Upper lobe of left lung (tissue), 6 donors: ENCODE data around the gene REPS1. TPM values are rescaled to one million over a fixed set of nuclear protein-coding genes. Genes with fewer than 3 reads are reported as not detected.
A peak's percentile ranks its signal among the peaks of the same experiment; 100 is the strongest.

Experiments used
- ATAC-seq, 2 donors: fragments of 200-7000 bp; cut with Tn5 transposase; one replicate each; pipeline ENCODE4 v1.9.1; 2022; ENCODE audit warnings: mild to moderate bottlenecking in 2 of 2, moderate library complexity in 2 of 2; ENCODE audit not compliant: low FRiP score in 2 of 2
- DNase-seq, 2 donors: peaks; one replicate each; pipeline ENCODE4 v3.0.0-alpha.2; 2019 to 2020
- H3K27ac ChIP-seq, 4 donors: fragments of 200-600 bp; sonication (generic); one replicate each; pipeline ENCODE4 v1.5.1; 2016 to 2019
- H3K27me3 ChIP-seq, 4 donors: fragments of 200-600 bp; sonication (generic); one replicate each; pipeline ENCODE4 v1.5.1; 2017 to 2019
- H3K36me3 ChIP-seq, 4 donors: fragments of 200-600 bp; sonication (generic); one replicate each; pipeline ENCODE4 v1.5.1; 2016 to 2019
- H3K4me1 ChIP-seq, 4 donors: fragments of 200-600 bp; sonication (generic); one replicate each; pipeline ENCODE4 v1.5.1; 2018 to 2019
- H3K4me3 ChIP-seq, 4 donors: fragments of 200-600 bp; sonication (generic); one replicate each; pipeline ENCODE4 v1.5.1; 2017 to 2019; ENCODE audit warnings: mild to moderate bottlenecking in 2 of 4, moderate library complexity in 1 of 4
- H3K9me3 ChIP-seq, 4 donors: fragments of 200-600 bp; sonication (generic); one replicate each; pipeline ENCODE4 v1.5.1; 2018 to 2019
- EP300 ChIP-seq, 4 donors: sonication (generic); formaldehyde crosslinking; IDR thresholded peaks; one replicate each; pipeline ENCODE4 v1.5.1; 2017; ENCODE audit warnings: antibody characterized with exemption in 4 of 4, control low read depth in 2 of 4
- POLR2A ChIP-seq, 4 donors: fragments of 450-650 bp; IDR thresholded peaks; one replicate each; pipeline ENCODE4 v1.5.1; 2016 to 2017; ENCODE audit warnings: antibody characterized with exemption in 4 of 4, mild to moderate bottlenecking in 2 of 4
- POLR2AphosphoS5 ChIP-seq, 2 donors: sonication (generic); formaldehyde crosslinking; IDR thresholded peaks; one replicate each; pipeline ENCODE4 v1.5.1; 2017; ENCODE audit warnings: antibody characterized with exemption in 2 of 2
- WGBS, 2 donors: methylation state at CpG; one replicate each; pipeline ENCODE4 v1.1.5; 2017 to 2018; 5-methylcytosine and 5-hydroxymethylcytosine counted together
- total RNA-seq, 6 donors: library from RNA; depleted of rRNA in 4 of 6; stranded (reverse); fragments of >200 nt in 4 of 6; gene quantifications; one replicate each; pipeline versions ENCODE4 v1.1.0 to v1.2.1, GENCODE V29; 2016 to 2021
- TF ChIP-seq, protein P1 (sequence below), 6 experiments: fragments of 450-650 bp in 4 of 6; fragments of 200-600 bp in 2 of 6; sonication (generic) in 2 of 6; IDR thresholded peaks; one replicate each; pipeline ENCODE4 v1.5.1; 2016 to 2019; ENCODE audit warnings: antibody characterized with exemption in 6 of 6
- donor health status: DM: no; HTN: no; CAD: no; lungs with moderate emphysema.
- donor health status: DM: no; HTN: yes; CAD: no; lungs with severe emphysema.

REPS1 gene
- 10 to 100 TPM; 30.8 to 90.1 (median 38.6) TPM for total RNA-seq

DNA sequence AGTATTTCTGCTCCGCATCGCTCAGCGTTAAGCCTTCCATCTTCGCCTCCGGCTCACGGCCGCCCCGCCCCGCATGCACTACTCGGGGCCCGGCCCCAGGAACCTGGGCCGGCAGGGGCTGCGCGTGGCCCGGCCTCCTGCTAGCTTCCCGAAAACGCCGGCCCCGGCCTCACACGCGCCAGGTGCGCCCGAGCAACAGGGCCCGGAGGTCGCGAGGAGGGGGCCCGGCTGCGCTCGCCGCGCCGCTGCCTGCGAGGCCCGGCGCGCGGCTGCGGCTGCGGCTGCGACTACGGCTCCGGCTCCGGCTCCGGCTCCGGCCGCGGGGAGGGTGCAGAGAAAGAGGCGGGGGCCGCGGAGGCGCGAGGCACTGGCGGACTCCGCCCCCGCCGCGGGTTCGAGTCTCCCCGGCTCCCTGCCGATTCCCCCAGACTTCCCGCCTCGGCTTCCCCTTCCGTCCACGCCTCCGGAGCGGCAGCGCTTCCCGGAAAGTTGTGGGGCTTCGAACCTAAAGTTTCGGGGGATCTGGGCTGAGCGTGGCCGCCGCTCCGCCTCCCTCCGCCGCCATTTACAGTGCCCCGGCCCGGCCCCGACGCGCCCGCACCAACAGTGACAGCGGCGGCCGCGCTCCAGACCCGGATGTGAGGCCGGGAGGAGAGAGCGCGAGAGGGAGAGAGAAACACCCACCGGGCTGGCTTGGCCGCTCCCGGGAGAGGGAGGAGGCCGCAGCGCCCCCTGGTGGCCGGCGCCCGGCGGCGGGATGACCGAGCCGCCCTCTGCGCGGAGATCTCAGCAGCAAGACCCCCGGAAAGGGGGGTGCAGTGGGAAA, at the start of gene REPS1:
Gene REPS1, minus strand, starts transcription at position 611 of the 826 bp plus-strand sequence. Its CDS starts 571 bp downstream, at position 40.
- Histone ChIP-seq H3K36me3 (no peaks in the 10 kb centered on the region), H3K4me3 (peak within 1 kb of the TSS; percentile 72 to 97 (median 96)), H3K27ac (peak within 1 kb of the TSS; percentile 89 to 98 (median 94)), H3K27me3 (no peaks in the 10 kb centered on the region), H3K9me3 (no peaks in the 10 kb centered on the region), H3K4me1 (peaks cover 25 to 39% (median 31%) of the 10 kb centered on the region in 4 donors)
- DNase-seq (peak; percentile 93 to 99), ATAC-seq (peak; percentile 97 to 99)
- 0 to 1% methylated on average over 43 to 89 of the region's 105 CpGs for WGBS, 2 donors
- TF ChIP-seq POLR2AphosphoS5 (IDR thresholded peaks at IDR 0.05), result peak; percentile 73 to 78
- TF ChIP-seq, protein P1, sequence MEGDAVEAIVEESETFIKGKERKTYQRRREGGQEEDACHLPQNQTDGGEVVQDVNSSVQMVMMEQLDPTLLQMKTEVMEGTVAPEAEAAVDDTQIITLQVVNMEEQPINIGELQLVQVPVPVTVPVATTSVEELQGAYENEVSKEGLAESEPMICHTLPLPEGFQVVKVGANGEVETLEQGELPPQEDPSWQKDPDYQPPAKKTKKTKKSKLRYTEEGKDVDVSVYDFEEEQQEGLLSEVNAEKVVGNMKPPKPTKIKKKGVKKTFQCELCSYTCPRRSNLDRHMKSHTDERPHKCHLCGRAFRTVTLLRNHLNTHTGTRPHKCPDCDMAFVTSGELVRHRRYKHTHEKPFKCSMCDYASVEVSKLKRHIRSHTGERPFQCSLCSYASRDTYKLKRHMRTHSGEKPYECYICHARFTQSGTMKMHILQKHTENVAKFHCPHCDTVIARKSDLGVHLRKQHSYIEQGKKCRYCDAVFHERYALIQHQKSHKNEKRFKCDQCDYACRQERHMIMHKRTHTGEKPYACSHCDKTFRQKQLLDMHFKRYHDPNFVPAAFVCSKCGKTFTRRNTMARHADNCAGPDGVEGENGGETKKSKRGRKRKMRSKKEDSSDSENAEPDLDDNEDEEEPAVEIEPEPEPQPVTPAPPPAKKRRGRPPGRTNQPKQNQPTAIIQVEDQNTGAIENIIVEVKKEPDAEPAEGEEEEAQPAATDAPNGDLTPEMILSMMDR (IDR thresholded peaks at IDR 0.05), result peak; percentile 96 to 98 (median 98)
- TF ChIP-seq EP300 (IDR thresholded peaks at IDR 0.05), result no peak
- TF ChIP-seq POLR2A (IDR thresholded peaks at IDR 0.05), result peak in 3 of 4 donors; percentile 57 to 86 (median 84)

GRCh38 chr6:139037490-139037889, 49.4 kb upstream of the REPS1 start:
- Histone ChIP-seq H3K4me1 (peaks cover 0 to 4% (median 0%) of the 10 kb centered on the region in 4 donors), H3K9me3 (no peaks in the 10 kb centered on the region), H3K4me3 (no peak overlapping the region), H3K27ac (no peak overlapping the region), H3K36me3 (peaks cover 0 to 21% (median 12%) of the 10 kb centered on the region in 4 donors), H3K27me3 (no peaks in the 10 kb centered on the region)
- ATAC-seq, result peak in 1 of 2 donors; percentile 75
- TF ChIP-seq, protein P1 (IDR thresholded peaks at IDR 0.05), result no peak
- no peak for TF ChIP-seq POLR2AphosphoS5 (IDR thresholded peaks at IDR 0.05)
- TF ChIP-seq POLR2A (IDR thresholded peaks at IDR 0.05), result no peak
- no peak for TF ChIP-seq EP300 (IDR thresholded peaks at IDR 0.05)
- DNase-seq, result no peak
- WGBS, 2 donors, result 91 to 94% methylated on average over 5 of the region's 5 CpGs

DNA sequence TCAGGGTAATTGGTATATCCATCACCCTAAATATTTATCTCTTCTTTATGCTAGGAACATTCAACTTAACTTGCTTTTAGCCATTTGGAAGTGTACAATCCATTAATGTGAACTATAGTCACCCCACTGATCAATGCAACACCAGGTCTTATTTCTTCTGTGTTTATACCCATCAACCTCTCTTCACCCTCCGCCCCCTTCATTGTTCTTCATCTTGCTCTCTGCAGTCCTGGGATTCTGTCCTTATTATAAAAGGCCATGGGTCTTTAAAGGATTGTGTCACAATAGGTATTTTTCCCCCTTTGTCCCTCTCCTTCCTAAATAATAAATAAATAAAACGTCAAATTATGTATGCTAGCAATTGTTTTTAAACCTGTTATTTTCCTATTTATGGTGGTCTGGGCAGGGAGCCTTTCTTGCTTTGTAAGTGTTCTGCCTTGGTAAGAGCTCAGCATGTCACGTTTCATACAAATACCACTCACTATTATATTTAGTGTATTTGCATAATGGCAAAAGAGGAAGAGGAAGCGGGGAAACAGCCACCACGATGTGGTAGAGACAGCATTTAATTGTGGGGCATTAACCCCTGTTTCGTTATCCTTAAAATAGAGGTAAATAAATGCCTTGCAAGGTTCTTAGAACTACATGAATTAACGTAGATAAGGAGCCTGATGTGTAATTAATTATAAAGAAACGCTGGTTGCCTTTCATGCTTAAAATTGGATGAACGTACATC, 42.3 kb upstream of the REPS1 start:
- peak overlapping the region in 3 of 4 donors; percentile 86 to 93 (median 92) for H3K27ac ChIP-seq
- H3K27me3 ChIP-seq, result no peaks in the 10 kb centered on the region
- 58 to 65% methylated on average over 9 of the region's 9 CpGs for WGBS, 2 donors

GRCh38 chr6:139029470-139030227, 41.6 kb upstream of the REPS1 start:
- peak overlapping the region; percentile 86 to 93 (median 90) for H3K27ac ChIP-seq
- 6 to 9% methylated on average over 20 to 27 of the region's 44 CpGs for WGBS, 2 donors
- peak in 1 of 2 donors; percentile 86 for DNase-seq
- peak; percentile 75 to 76 for ATAC-seq
- peak overlapping the region; percentile 89 to 100 (median 90) for H3K4me3 ChIP-seq
- H3K9me3 ChIP-seq, result no peaks in the 10 kb centered on the region
- H3K36me3 ChIP-seq, result peaks cover 0 to 2% (median 0%) of the 10 kb centered on the region in 4 donors
- peaks cover 9 to 30% (median 15%) of the 10 kb centered on the region in 4 donors for H3K4me1 ChIP-seq
- H3K27me3 ChIP-seq, result no peaks in the 10 kb centered on the region
- TF ChIP-seq POLR2A (IDR thresholded peaks at IDR 0.05) (peak in 1 of 4 donors; percentile 18), EP300 (IDR thresholded peaks at IDR 0.05) (no peak), POLR2AphosphoS5 (IDR thresholded peaks at IDR 0.05) (peak in 1 of 2 donors; percentile 44)
- TF ChIP-seq, protein P1 (IDR thresholded peaks at IDR 0.05), result no peak

More for the DNA sequence above, 42.3 kb upstream of the REPS1 start:
- no peak for TF ChIP-seq POLR2A (IDR thresholded peaks at IDR 0.05)
- TF ChIP-seq EP300 (IDR thresholded peaks at IDR 0.05), result no peak
- TF ChIP-seq POLR2AphosphoS5 (IDR thresholded peaks at IDR 0.05), result no peak
- TF ChIP-seq, protein P1 (IDR thresholded peaks at IDR 0.05), result no peak
- DNase-seq (peak in 1 of 2 donors; percentile 48), ATAC-seq (no peak)
- Histone ChIP-seq H3K36me3 (peaks cover 0 to 4% (median 2%) of the 10 kb centered on the region in 4 donors), H3K4me1 (peaks cover 9 to 30% (median 15%) of the 10 kb centered on the region in 4 donors), H3K4me3 (peak overlapping the region in 3 of 4 donors; percentile 89 to 100 (median 89)), H3K9me3 (no peaks in the 10 kb centered on the region)
